Lower leg skin (tissue), 4 donors: ENCODE data around the gene SYNGAP1. TPM values are rescaled to one million over a fixed set of nuclear protein-coding genes. Genes with fewer than 3 reads are reported as not detected.
A peak's percentile ranks its signal among the peaks of the same experiment; 100 is the strongest.

ENCODE experiments used
- DNase-seq, 2 donors: peaks; one replicate each; pipeline ENCODE4 v3.0.0-alpha.2; 2019; ENCODE audit warnings: low spot score in 2 of 2
- H3K4me3 ChIP-seq: fragments of 200-600 bp; sonication (generic); 2 replicates; pipeline ENCODE4 v1.5.1; 2017; ENCODE audit warnings: mild to moderate bottlenecking, low read depth; ENCODE audit not compliant: poor library complexity, severe bottlenecking
- CTCF ChIP-seq, 3 donors: fragments of 450-650 bp; IDR thresholded peaks; one replicate each; pipeline ENCODE4 v1.5.1; 2016; ENCODE audit warnings: antibody characterized with exemption in 3 of 3, mild to moderate bottlenecking in 3 of 3, moderate library complexity in 2 of 3
- POLR2A ChIP-seq, 2 donors: fragments of 450-650 bp; IDR thresholded peaks; one replicate each; pipeline ENCODE4 v1.6.1; 2016 to 2017; ENCODE audit warnings: antibody characterized with exemption in 2 of 2, mild to moderate bottlenecking in 1 of 2, moderate library complexity in 1 of 2
- WGBS, 2 donors: methylation state at CpG; one replicate each; pipeline ENCODE4 v1.1.5; 2018; 5-methylcytosine and 5-hydroxymethylcytosine counted together
- intact Hi-C: fragments of 100-400 bp; cut with DNase I; formaldehyde crosslinking; loops from one replicate; pipeline ENCODE4 v1.15.0; 2023; ENCODE audit warnings: low total_unique reads
- total RNA-seq, 4 donors: library from RNA; depleted of rRNA; stranded (reverse); fragments of >200 nt; gene quantifications; one replicate each; pipeline ENCODE4 v1.1.0, GENCODE V29; 2016

SYNGAP1 gene
- total RNA-seq, 4 donors from 2014 or later = 7.5 to 21.1 (median 9.4) TPM

DNA sequence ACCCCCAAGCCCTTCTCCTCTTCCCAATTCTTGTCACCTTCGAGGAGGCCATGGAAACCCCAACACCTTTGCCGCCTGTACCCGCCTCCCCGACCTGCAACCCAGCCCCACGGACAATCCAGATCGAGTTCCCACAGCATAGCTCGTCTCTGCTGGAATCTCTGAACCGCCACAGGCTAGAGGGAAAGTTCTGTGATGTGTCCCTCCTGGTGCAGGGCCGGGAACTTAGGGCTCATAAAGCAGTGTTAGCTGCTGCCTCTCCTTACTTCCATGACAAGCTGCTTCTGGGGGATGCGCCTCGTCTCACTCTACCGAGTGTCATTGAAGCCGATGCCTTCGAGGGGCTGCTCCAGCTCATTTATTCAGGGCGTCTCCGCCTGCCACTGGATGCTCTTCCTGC is 35.2 kb downstream of the SYNGAP1 start:
- TF ChIP-seq POLR2A (IDR thresholded peaks at IDR 0.05) = no peak
- TF ChIP-seq CTCF (IDR thresholded peaks at IDR 0.05) = no peak
- peak overlapping the region; percentile 60 for H3K4me3 ChIP-seq
- intact Hi-C loops = loop anchor here (5.0 kb wide), 1 partner anchor 1947 kb away; no protein-coding TSS in a partner anchor
- peak in 1 of 2 donors; percentile 80 for DNase-seq
- 41 to 42% methylated on average over 16 of the region's 16 CpGs for WGBS, 2 donors

DNA sequence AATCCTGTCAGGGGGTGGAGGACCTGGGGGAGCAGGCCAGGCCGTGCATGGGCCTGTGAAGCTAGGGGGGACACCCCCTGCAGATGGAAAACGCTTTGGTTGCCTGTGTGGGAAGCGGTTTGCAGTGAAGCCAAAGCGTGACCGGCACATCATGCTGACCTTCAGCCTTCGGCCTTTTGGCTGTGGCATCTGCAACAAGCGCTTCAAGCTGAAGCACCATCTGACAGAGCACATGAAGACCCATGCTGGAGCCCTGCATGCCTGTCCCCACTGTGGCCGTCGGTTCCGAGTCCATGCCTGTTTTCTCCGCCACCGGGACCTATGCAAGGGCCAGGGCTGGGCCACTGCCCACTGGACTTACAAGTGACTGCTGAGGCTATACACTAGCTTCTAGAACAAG is 36.3 kb downstream of the SYNGAP1 start:
- intact Hi-C loops = loop anchor here (5.0 kb wide), 1 partner anchor 1946 kb away; no protein-coding TSS in a partner anchor
- H3K4me3 ChIP-seq = no peak overlapping the region
- WGBS, 2 donors = 95 to 98% methylated on average over 12 of the region's 12 CpGs
- DNase-seq = no peak
- TF ChIP-seq CTCF (IDR thresholded peaks at IDR 0.05) = no peak
- no peak for TF ChIP-seq POLR2A (IDR thresholded peaks at IDR 0.05)

DNA sequence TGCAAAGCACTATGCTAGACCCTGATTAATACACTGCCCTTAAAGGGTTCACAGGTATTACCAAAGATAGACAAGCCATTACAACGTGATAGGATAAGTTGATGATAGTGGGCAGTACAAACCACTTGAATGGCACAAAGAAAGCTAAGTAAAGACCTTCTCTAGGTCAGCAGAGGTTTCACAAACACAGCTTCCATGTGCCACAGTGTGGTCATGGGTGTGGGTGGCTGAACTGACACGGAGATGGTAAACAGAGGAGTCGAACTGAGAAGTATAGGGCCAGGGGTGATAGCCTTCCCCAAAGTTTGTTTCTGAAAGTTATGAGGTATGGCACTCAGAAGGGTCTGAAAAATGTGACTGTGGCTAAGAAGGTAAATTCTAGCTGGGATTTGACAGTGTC is 38.8 kb downstream of the SYNGAP1 start:
- intact Hi-C loops = loop anchor here (5.0 kb wide), 1 partner anchor 1944 kb away; no protein-coding TSS in a partner anchor
- WGBS, 2 donors = 70 to 72% methylated on average over 3 of the region's 3 CpGs
- TF ChIP-seq POLR2A (IDR thresholded peaks at IDR 0.05) (no peak), CTCF (IDR thresholded peaks at IDR 0.05) (no peak)
- no peak for DNase-seq
- no peak overlapping the region for H3K4me3 ChIP-seq

GRCh38 chr6:33459226-33459625 is 39.4 kb downstream of the SYNGAP1 start:
- TF ChIP-seq POLR2A (IDR thresholded peaks at IDR 0.05) (no peak), CTCF (IDR thresholded peaks at IDR 0.05) (no peak)
- H3K4me3 ChIP-seq = no peak overlapping the region
- no peak for DNase-seq
- 92 to 100% methylated on average over 2 of the region's 2 CpGs for WGBS, 2 donors
- intact Hi-C loops = loop anchor here (5.0 kb wide), 1 partner anchor 1943 kb away; no protein-coding TSS in a partner anchor

DNA sequence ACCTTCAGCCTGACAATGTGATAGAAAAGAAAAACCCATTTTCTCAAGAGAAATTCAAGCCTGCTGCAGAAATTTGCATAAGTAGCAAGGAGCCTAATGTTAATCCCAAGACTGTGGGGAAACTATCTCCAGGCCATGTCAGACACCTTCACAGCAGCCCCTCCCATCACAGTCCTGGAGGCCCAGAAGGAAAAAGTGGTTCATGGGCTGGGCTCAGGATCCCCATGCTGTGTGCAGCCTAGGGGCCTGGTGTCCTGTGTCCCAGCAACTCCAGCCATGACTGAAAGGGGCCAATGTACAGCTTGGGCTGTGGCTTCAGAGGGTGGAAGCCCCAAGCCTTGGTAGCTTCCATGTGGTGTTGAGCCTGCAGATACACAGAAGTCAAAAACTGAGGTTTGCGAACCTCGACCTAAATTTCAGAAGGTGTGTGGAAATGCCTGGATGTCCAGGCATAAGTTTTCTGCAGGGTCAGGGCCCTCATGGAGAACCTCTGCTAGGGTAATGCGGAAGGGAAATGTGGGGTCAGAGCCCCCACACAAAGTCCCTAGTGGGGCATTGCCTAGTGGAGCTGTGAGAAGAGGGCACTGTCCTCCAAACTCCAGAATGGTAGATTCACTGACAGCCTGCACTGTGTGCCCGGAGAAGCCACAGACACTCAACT is 46.3 kb downstream of the SYNGAP1 start:
- intact Hi-C loops = no loop called here
- H3K4me3 ChIP-seq = no peak overlapping the region
- 90 to 91% methylated on average over 4 of the region's 4 CpGs for WGBS, 2 donors
- no peak for DNase-seq
- TF ChIP-seq POLR2A (IDR thresholded peaks at IDR 0.05) = no peak
- no peak for TF ChIP-seq CTCF (IDR thresholded peaks at IDR 0.05)

DNA sequence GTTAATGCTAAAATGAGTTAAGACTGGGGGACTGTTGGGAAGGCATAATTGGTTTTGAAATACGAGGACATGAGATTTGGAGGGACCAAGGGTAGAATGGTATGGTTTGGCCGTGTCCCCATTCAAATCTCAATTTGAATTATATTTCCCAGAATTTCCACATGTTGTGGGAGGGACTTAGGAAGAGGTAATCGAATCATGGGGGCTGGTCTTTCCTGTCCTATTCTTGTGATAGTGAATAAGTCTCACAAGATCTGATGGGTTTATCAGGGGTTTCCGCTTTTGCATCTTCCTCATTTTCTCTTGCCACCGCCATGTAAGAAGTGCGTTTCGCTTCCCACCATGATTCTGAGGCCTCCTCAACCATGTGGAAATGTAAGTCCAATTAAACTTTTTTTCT is 47.2 kb downstream of the SYNGAP1 start:
- 68 to 83% methylated on average over 7 of the region's 7 CpGs for WGBS, 2 donors
- no peak for TF ChIP-seq POLR2A (IDR thresholded peaks at IDR 0.05)
- TF ChIP-seq CTCF (IDR thresholded peaks at IDR 0.05) = no peak
- intact Hi-C loops = no loop called here
- no peak overlapping the region for H3K4me3 ChIP-seq
- no peak for DNase-seq
